Esophagus squamous epithelium (tissue), 5 donors: Measurements from ENCODE around the gene PITPNM2. TPM values are rescaled to one million over a fixed set of nuclear protein-coding genes. Genes with fewer than 3 reads are reported as not detected.

Source experiments
- DNase-seq: peaks from one replicate; lab custom pipeline; 2025; lab: John Stamatoyannopoulos, UW
- H3K27ac ChIP-seq, 4 donors: fragments of 200-600 bp; sonication (generic); one replicate each; pipeline ENCODE4 v1.5.1; 2016 to 2019; ENCODE audit warnings: mild to moderate bottlenecking in 1 of 4
- H3K27me3 ChIP-seq, 4 donors: fragments of 200-600 bp; sonication (generic); 1 replicate in 3 of 4; 2 replicates in 1 of 4; pipeline versions ENCODE4 v1.5.1 to v1.6.0; 2017 to 2021; ENCODE audit warnings: antibody characterized with exemption in 1 of 4
- H3K36me3 ChIP-seq, 3 donors: fragments of 200-600 bp; sonication (generic); one replicate each; pipeline ENCODE4 v1.5.1; 2016 to 2019
- H3K4me1 ChIP-seq, 3 donors: fragments of 200-600 bp; sonication (generic); one replicate each; pipeline ENCODE4 v1.5.1; 2017 to 2019
- H3K4me3 ChIP-seq, 4 donors: fragments of 200-600 bp; sonication (generic); 1 replicate in 3 of 4; 2 replicates in 1 of 4; pipeline ENCODE4 v1.5.1; 2016 to 2019; ENCODE audit warnings: mild to moderate bottlenecking in 2 of 4, moderate library complexity in 1 of 4
- H3K9me3 ChIP-seq, 3 donors: fragments of 200-600 bp; sonication (generic); one replicate each; pipeline ENCODE4 v1.5.1; 2016 to 2019
- CTCF ChIP-seq, 6 experiments: fragments of 450-650 bp in 4 of 6; fragments of 200-600 bp in 2 of 6; sonication (generic) in 2 of 6; IDR thresholded peaks; one replicate each; pipeline ENCODE4 v1.5.1; 2016 to 2019; ENCODE audit warnings: antibody characterized with exemption in 6 of 6, mild to moderate bottlenecking in 4 of 6, moderate library complexity in 4 of 6
- POLR2A ChIP-seq, 4 donors: fragments of 450-650 bp; IDR thresholded peaks; one replicate each; pipeline ENCODE4 v1.6.1; 2017; ENCODE audit warnings: antibody characterized with exemption in 4 of 4, mild to moderate bottlenecking in 4 of 4, moderate library complexity in 3 of 4
- WGBS, 2 donors: methylation state at CpG; one replicate each; pipeline ENCODE4 v1.1.5; 2018; 5-methylcytosine and 5-hydroxymethylcytosine counted together
- intact Hi-C: fragments of 100-400 bp; cut with DNase I; formaldehyde crosslinking; loops from one replicate; pipeline ENCODE4 v1.15.0; 2022
- total RNA-seq, 4 donors: library from RNA; depleted of rRNA; stranded (reverse); fragments of >200 nt; gene quantifications; one replicate each; pipeline ENCODE4 v1.1.0, GENCODE V29; 2016
- donor health status: DM: yes; HTN: yes; CAD: no.

The PITPNM2 gene
- total RNA-seq, 4 donors from 2014 or later, result 4.2 to 9.1 (median 8.2) TPM

- peaks cover 0 to 44% (median 0%) of the 10 kb centered on the region in 3 donors for H3K36me3 ChIP-seq
- H3K27ac ChIP-seq, result peak overlapping the region in 2 of 4 donors; percentile 39 to 44
- no peak for DNase-seq
- TF ChIP-seq POLR2A (IDR thresholded peaks at IDR 0.05) (no peak), CTCF (IDR thresholded peaks at IDR 0.05) (no peak)
- peaks cover 6 to 71% (median 41%) of the 10 kb centered on the region in 3 donors for H3K4me1 ChIP-seq
- 22 to 60% methylated on average over 1 of the region's 3 CpGs for WGBS, 2 donors
- H3K9me3 ChIP-seq, result no peaks in the 10 kb centered on the region
- intact Hi-C loops, result no loop called here
- no peaks in the 10 kb centered on the region for H3K27me3 ChIP-seq
- H3K4me3 ChIP-seq, result no peak overlapping the region
Measured at GRCh38 chr12:123109319-123109772, 41.5 kb downstream of the PITPNM2 start.

- TF ChIP-seq CTCF (IDR thresholded peaks at IDR 0.05) (no peak), POLR2A (IDR thresholded peaks at IDR 0.05) (no peak)
- Histone ChIP-seq H3K9me3 (no peaks in the 10 kb centered on the region), H3K4me3 (no peak overlapping the region), H3K27me3 (no peaks in the 10 kb centered on the region), H3K27ac (peak overlapping the region in 2 of 4 donors; percentile 14 to 44), H3K4me1 (peaks cover 4 to 64% (median 39%) of the 10 kb centered on the region in 3 donors), H3K36me3 (peaks cover 0 to 44% (median 0%) of the 10 kb centered on the region in 3 donors)
- no peak for DNase-seq
- intact Hi-C loops, result no loop called here
- WGBS, 2 donors, result 87 to 90% methylated on average over 3 to 6 of the region's 7 CpGs
Measured at GRCh38 chr12:123108682-123109066, 42.2 kb downstream of the PITPNM2 start.

GRCh38 chr12:123107926-123108681, 42.8 kb downstream of the PITPNM2 start:
- Histone ChIP-seq H3K4me3 (no peak overlapping the region), H3K9me3 (no peaks in the 10 kb centered on the region), H3K27ac (peak overlapping the region in 2 of 4 donors; percentile 14 to 39), H3K4me1 (peaks cover 4 to 58% (median 38%) of the 10 kb centered on the region in 3 donors), H3K27me3 (no peaks in the 10 kb centered on the region), H3K36me3 (peaks cover 0 to 44% (median 0%) of the 10 kb centered on the region in 3 donors)
- intact Hi-C loops, result no loop called here
- 86 to 87% methylated on average over 10 to 11 of the region's 13 CpGs for WGBS, 2 donors
- no peak for DNase-seq
- no peak for TF ChIP-seq POLR2A (IDR thresholded peaks at IDR 0.05)
- TF ChIP-seq CTCF (IDR thresholded peaks at IDR 0.05), result no peak

GRCh38 chr12:123106640-123107359, 44.1 kb downstream of the PITPNM2 start:
- peaks cover 0 to 50% (median 0%) of the 10 kb centered on the region in 3 donors for H3K36me3 ChIP-seq
- no peaks in the 10 kb centered on the region for H3K9me3 ChIP-seq
- no peaks in the 10 kb centered on the region for H3K27me3 ChIP-seq
- WGBS, 2 donors, result 20 to 36% methylated on average over 1 to 4 of the region's 9 CpGs
- peak overlapping the region; percentile 23 to 43 (median 32) for H3K27ac ChIP-seq
- DNase-seq, result no peak
- intact Hi-C loops, result no loop called here
- TF ChIP-seq CTCF (IDR thresholded peaks at IDR 0.05) (no peak), POLR2A (IDR thresholded peaks at IDR 0.05) (no peak)
- H3K4me3 ChIP-seq, result no peak overlapping the region
- peaks cover 4 to 48% (median 36%) of the 10 kb centered on the region in 3 donors for H3K4me1 ChIP-seq
